Measurements from ENCODE around the gene METTL2B. TPM values are rescaled to one million over a fixed set of nuclear protein-coding genes. Genes with fewer than 3 reads are reported as not detected.

METTL2B gene
- total and polyA plus RNA-seq, 2 of the 13 experiments (the other 11 are each of a cell fraction or from before 2014, with no cell fraction given), result 15.5 to 33.1 TPM

GRCh38 chr7:128454808-128455542, 21.6 kb upstream of the METTL2B start:
- intact Hi-C loops (cut with micrococcal nuclease; ENCODE audit: unreplicated experiment) (no loop called here), in situ Hi-C loops (cut with HindIII; ENCODE audit: extremely low pct_ligation_motif_present, low pct_unique_long_range_greater_than_20kb) (loop anchor here (5.0 kb wide), 2 partner anchors 33 to 58 kb away; no protein-coding TSS in a partner anchor)
- Histone ChIP-seq H3K4me2 (ENCODE audit: low read depth, low read length) (peak overlapping the region; percentile 91), H3K9ac (ENCODE audit: insufficient read depth, low read depth, low read length) (peak overlapping the region; percentile 82), H3K9me3 (ENCODE audit: low read length) (no peaks in the 10 kb centered on the region), H3K4me1 (ENCODE audit: insufficient read depth, low read length) (peaks cover 69% of the 10 kb centered on the region), H3K4me3 (replicated peaks in 1 of 3; ENCODE audit: insufficient read depth in 1 of 3, low read depth in 2 of 3, low read length in 3 of 3) (peak overlapping the region; percentile 82 to 96 (median 92)), H3K36me3 (replicated peaks in 1 of 2; ENCODE audit: control insufficient read depth in 1 of 2, insufficient read depth in 2 of 2, low read length in 2 of 2) (no peaks in the 10 kb centered on the region), H3K27me3 (ENCODE audit: control insufficient read depth in 1 of 2, insufficient read depth in 2 of 2, low read length in 2 of 2) (peaks cover 0 to 3% of the 10 kb centered on the region in 2 experiments; a peak in 1 of 5 replicates), H2AFZ (ENCODE audit: low read length) (no peak overlapping the region), H4K20me1 (ENCODE audit: insufficient read depth, low read length) (peaks cover 7% of the 10 kb centered on the region), H3K27ac (ENCODE audit: extremely low read length, insufficient read depth, low read length) (peak overlapping the region; percentile 68), H3K79me2 (ENCODE audit: insufficient read depth, low read length) (peaks cover 15% of the 10 kb centered on the region)
- no peak for FAIRE-seq
- BruUV-seq (replicated peaks), result TSS peak; percentile 98
- ChIA-PET POLR2A (interaction anchor here (0.9 to 4.1 kb wide), 10 partner anchors 10 to 46 kb away, joined by 3 to 54 read pairs (median 4); partner anchors contain the start of gene METTL2B), CTCF (ENCODE audit: low intra/inter-chr PET ratio, low total read pairs) (interaction anchor here (2.1 kb wide), 1 partner anchor 28 kb away, joined by 6 read pairs; no protein-coding TSS in a partner anchor)
- 52% methylated on average over 24 of the region's 25 CpGs for WGBS (ENCODE audit: low lambda C conversion rate)
- ATAC-seq, result peak; percentile 30
- no peak for DNase-seq (ENCODE audit: low spot score)
- TF ChIP-seq EED (CRISPR knock-in tag; IDR thresholded peaks at IDR 0.05) (peak; percentile 41; the same call in 1 of the 2 replicates), ZNF276 (CRISPR knock-in tag; IDR thresholded peaks at IDR 0.05; ENCODE audit: low read depth) (0 out of 2 replicates have a peak, but pooled peaks have one; percentile 5), BORCS8-MEF2B (CRISPR knock-in tag; IDR thresholded peaks at IDR 0.05) (no peak), ZNF17 (CRISPR knock-in tag; IDR thresholded peaks at IDR 0.05) (no peak), HOXD1 (CRISPR knock-in tag; IDR thresholded peaks at IDR 0.05) (0 out of 2 replicates have a peak, but pooled peaks have one; percentile 1), CEBPB (IDR thresholded peaks at IDR 0.05; ENCODE audit: borderline replicate concordance, low read depth, low read length) (peak; percentile 53; the same call in 1 of the 2 replicates), ETV5 (CRISPR knock-in tag; IDR thresholded peaks at IDR 0.05; ENCODE audit: borderline replicate concordance) (no peak), ZC3H4 (CRISPR knock-in tag; IDR thresholded peaks at IDR 0.05; ENCODE audit: borderline replicate concordance) (0 out of 2 replicates have a peak, but pooled peaks have one; percentile 39), FOXJ3 (CRISPR knock-in tag; IDR thresholded peaks at IDR 0.05; ENCODE audit: borderline replicate concordance) (0 out of 2 replicates have a peak, but pooled peaks have one; percentile 14), STAT6 (CRISPR knock-in tag; IDR thresholded peaks at IDR 0.05; ENCODE audit: borderline replicate concordance) (peak; percentile 69; the same call in 1 of the 2 replicates), E2F1 (CRISPR knock-in tag; IDR thresholded peaks at IDR 0.05) (no peak), GZF1 (CRISPR knock-in tag; IDR thresholded peaks at IDR 0.05) (peak; percentile 4; the same call in 1 of the 2 replicates), ZNF567 (CRISPR knock-in tag; IDR thresholded peaks at IDR 0.05; ENCODE audit: borderline replicate concordance) (0 out of 2 replicates have a peak, but pooled peaks have one; percentile 6), ZNF503 (CRISPR knock-in tag; IDR thresholded peaks at IDR 0.05) (peak; percentile 17; the same call in 1 of the 2 replicates)
